GM11168 (cell line): ENCODE results near the gene CCDC70.
"Not testable (repeated sequence)": the region's sequence is repeated elsewhere in the genome, so short reads cannot be mapped to it uniquely, and the experiment has no call there.

Source experiments
- in situ Hi-C: fragments of 300-500 bp; cut with MboI; formaldehyde crosslinking; loops from one replicate; pipeline ENCODE4 v1.12.0; 2022; ENCODE audit warnings: low sequenced_read_pairs; ENCODE audit not compliant: unreplicated experiment

The CCDC70 gene

DNA sequence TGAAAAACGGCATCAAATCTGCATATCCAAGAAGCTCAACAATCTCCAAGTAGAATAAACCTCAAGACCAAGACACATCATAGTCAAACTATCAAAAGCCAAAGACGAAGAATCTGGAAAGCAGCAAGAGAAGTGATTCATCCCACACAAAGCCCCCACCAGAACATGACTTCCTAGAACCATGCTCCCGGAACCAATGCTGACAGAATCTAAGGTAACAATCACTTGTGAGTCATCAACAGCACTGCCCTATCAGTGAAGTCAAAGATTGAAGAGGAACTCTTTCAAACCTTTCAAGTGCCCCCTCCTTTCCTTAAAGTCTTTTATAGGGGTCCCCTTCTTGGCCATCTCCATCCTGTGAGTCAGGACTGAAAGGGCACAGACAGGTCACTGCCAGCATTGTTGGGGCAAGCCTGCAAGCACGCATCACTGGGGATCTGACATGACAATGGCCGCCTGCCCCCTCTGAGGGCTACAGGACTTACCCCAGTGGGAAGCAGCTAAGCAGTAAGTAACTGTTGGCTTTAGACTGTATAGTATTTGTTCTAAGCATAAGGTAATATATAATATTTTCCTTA is at the start of gene CCDC70:
CCDC70 (plus strand) TSS at position 247 of the 578 bp plus-strand sequence. CDS start 3,443 bp downstream, outside the sequence.
- in situ Hi-C loops: no loop called here

- in situ Hi-C loops: no loop called here
Observed at GRCh38 chr13:51814071-51814470, 47.7 kb upstream of the CCDC70 start.

DNA sequence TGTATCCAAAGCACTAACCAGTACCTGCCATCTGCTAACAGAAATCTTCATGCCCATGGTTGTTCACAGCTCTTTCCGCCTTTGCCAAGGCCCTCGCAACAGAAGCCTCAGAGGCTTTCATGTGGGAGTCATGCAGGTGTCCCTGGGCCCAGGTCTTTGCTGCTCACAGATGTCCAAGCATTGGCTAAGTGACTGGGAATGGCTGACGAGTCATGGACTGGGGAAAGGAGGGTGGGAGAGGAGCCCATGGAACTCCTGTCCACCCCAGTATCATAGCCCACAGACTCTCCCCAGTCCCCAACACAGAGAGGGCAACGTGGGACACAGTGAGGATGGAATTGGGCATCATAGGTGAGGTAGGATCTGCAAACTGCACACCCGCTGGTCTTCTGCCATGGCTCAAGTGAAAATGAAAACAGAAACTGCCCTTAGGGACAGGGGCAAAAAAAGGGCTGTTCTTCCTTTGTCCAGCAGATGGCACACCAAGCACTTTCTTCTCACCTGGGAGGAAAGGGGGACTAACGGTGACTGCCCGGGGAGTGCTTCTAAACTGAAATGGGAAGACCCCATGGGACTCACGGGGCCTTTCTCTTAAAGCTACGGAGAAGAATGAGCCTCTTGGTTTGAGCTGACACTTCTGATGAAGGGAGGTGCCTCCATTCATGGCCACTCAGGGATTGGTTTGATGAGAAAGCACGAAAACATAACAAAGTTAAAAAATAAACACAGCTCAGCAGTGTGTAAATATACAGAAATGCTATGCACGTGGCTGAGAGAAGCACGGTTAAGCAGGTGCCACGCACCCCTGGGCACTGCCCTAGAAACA is 46.7 kb upstream of the CCDC70 start:
- in situ Hi-C loops: no loop called here

GRCh38 chr13:51815848-51816247 is 45.9 kb upstream of the CCDC70 start:
- in situ Hi-C loops: no loop called here

DNA sequence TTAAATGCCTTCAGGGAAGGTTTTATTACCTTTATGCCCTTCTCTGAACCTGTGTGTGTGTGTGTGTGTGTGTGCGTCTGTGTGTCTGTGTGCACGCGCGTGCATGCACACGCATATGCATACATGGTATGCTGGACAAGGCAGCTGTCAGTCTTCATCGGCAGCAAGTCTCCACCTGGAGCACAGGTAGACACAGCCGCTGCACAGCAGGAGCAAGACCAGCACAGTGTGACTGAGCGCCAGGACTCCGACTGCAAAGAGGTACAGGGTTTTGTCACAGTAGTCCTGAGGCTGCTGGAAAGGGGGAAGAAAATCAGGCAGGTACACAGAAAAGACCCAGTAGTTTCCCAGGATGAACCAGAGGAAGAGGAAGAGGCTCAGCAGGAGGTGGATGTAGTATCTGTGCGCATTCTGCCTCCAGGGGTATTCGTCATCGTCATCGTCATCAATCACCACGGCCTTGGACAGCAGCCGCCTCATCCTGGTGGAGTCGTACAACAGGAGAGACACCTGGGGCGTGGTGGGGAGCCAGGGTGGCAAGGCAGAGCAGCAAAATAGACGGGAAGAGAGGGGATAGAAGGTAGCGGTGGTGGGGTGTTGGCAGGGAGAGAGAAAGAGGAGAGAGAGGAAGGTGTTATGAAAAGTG is 45.0 kb upstream of the CCDC70 start:
- in situ Hi-C loops: no loop called here

- in situ Hi-C loops: no loop called here
Observed at GRCh38 chr13:51817717-51818116, 44.1 kb upstream of the CCDC70 start.

GRCh38 chr13:51818276-51818675 is 43.5 kb upstream of the CCDC70 start:
- in situ Hi-C loops: no loop called here

- in situ Hi-C loops: no loop called here
Observed at GRCh38 chr13:51818781-51819511, 42.8 kb upstream of the CCDC70 start.

GRCh38 chr13:51819544-51819943 is 42.2 kb upstream of the CCDC70 start:
- in situ Hi-C loops: no loop called here

DNA sequence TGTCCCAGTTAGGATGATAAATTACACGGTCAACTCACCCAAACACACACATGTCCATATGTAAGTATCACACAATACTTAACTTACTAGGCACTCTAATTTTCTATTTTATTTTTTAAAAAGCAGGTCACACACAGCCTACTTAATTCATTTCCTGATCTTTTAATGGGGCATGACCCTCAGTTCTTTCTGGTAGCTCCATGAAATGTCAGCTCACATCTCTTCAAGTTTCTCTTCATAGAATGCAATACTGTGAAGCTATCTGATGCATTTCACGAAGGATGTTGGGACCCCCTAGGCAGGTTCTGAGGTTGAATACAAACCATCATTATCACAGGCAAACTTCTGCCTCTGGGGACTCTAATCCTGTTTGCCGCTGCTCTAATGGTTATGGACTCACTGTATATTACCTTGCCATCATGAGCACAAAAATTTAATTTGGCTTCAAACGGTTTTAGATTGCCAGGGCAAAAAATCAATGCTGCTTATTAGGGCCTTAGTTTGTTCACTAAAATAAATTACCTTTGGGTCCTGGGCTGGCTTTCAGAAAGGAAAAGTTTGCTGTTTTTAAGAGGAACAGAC is 41.7 kb upstream of the CCDC70 start:
- in situ Hi-C loops: no loop called here

DNA sequence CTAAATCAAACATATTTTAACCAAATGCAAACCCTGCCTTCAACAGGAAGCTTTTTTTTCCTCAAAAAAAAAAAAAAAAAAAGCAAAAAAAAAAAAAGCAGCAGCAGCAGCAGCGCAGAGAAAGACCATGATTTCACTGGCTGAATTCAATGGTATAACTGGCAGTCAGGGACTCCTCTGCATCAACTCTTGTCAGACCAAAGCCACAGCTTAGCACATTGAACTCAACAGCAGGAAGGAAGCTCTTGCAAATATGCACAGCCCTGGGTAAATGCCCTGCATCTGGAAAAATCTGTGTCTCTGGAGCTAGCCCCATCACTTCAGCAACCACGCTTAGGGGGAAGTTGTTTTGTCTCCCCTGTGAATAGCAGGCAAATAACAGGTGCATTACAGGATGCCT is 40.2 kb upstream of the CCDC70 start:
- in situ Hi-C loops: no loop called here

DNA sequence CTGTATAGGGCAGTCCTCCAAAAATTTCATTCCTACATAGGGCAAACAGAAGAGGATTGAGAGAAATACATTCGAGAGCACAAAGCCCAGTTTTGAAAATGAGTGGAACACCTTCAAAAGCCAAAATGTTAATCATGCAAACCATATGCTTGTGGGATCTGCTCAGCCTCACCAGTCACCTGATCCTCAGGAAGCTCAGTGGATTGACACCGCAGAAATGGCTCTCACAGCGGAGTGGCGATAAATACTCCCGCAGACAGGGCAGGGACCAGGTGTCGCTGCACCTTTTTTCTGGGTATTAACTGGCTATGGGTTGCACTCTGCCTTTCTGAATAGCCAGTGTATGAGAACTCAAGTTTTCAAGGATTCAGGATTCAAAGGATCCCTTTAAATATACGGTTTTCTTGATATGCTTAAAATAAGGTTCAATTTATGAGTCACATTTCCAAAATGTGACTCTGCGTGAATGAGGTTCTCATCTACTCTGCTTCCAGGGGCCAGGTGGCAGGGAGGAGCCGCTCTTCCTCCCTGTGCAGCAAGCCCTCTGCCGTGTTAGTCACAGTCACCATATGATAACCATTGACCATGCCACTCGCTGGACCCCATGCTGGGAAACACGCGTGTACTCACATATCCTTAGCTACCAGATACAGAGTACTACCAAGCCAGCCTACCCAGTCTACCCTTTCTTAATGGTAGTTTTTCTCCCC is 39.5 kb upstream of the CCDC70 start:
- in situ Hi-C loops: no loop called here

GRCh38 chr13:51823359-51823758 is 38.4 kb upstream of the CCDC70 start:
- in situ Hi-C loops: no loop called here

- in situ Hi-C loops: no loop called here
Observed at GRCh38 chr13:51823863-51824262, 37.9 kb upstream of the CCDC70 start.

- in situ Hi-C loops: not testable (repeated sequence)
Observed at GRCh38 chr13:51824712-51825111, 37.1 kb upstream of the CCDC70 start.

GRCh38 chr13:51825165-51825592 is 36.6 kb upstream of the CCDC70 start:
- in situ Hi-C loops: no loop called here

DNA sequence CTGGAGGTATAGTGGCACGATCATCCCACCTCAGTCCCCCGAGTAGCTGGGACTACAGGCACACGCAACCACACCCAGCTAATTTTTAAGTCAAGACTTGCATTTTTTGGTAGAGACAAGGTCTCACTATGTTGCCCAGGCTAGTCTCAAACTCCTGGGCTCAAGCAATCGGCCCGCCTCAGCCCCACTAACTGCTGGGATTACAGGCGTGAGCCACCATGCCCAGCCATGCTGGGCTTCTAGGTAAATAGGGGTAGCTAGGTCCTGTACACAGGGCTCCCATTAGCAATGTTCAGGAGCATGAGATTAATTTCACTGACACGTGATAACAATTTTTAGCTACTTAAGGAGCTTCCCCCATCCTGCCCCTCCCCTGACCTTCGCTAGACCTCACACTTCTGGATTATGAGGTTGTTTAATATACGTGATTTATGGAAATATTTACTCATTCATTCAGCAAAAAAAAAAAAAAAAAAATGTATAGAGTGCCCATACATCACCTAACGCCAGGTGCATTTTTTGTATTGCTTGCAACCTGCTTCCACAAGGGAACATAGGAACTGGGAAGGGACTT is 36.0 kb upstream of the CCDC70 start:
- in situ Hi-C loops: no loop called here

DNA sequence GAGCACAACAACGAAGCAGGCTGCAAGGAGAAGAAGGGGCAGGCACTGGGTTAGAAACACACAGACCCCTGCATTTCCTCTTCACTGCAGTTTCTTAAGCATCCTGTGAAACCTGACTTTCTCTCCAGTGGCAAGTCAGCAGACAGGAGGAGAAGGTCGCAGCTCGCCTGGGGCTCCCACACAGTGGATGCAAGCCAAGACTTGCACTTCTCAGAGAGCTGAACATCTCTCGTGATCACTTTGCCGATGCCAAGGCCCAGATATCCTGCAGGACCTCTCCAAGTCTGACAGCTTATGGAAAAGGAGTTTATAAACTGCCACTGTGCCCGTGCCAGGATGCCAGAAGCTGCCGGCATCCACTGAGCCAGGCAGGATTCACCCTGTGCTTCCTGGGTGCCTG is 35.2 kb upstream of the CCDC70 start:
- in situ Hi-C loops: no loop called here

DNA sequence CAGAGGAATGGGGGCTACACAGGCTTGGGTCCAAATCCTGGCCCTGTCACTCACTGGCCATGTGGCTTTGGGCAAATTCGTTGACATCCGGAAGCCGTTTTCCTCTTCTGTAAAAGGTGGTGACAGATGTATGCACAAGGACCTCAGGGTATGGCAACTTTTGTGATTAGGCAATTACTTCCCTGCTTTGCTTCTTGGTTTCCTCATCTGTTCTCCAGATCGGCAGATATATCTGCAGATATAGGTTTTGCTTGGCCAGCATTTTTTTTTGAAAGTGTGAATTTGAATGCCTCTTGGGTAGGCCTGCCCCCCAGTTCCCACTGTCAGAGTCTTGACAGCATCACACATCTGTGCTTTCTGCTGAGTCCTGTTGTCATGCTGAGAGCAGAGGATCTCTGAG is 34.5 kb upstream of the CCDC70 start:
- in situ Hi-C loops: no loop called here
